Measurements from ENCODE around the gene SEZ6. TPM values are rescaled to one million over a fixed set of nuclear protein-coding genes. Genes with fewer than 3 reads are reported as not detected.
A peak's percentile ranks its signal among the peaks of the same experiment; 100 is the strongest.

The SEZ6 gene
- polyA plus RNA-seq, 3 donors, result 0.21 to 0.25 TPM; not detected in 1

DNA sequence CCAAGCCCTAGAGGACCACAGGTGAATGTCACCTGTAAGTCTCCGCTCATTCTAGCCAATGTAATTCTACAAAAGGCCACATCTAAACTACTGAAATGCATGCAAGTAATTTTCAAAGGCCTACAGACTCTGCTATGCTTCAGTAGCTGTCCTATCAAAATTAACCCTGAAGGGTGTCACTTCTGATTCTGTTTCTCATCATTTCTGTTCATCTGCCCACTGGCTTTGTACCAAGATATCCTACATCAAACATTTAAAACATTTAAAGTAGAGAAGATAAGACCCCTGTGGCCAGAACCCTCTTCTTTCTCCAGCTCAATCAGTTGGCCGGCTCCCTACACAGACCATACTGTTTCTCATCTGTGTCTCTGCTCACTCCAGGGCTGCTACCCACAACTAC, 76.0 kb downstream of the SEZ6 start:
- 92 to 98% (median 93%) methylated on average over 2 of the region's 2 CpGs for WGBS, 3 donors
- no peak overlapping the region for H3K27ac ChIP-seq (ENCODE audit: low read depth, low read length)

DNA sequence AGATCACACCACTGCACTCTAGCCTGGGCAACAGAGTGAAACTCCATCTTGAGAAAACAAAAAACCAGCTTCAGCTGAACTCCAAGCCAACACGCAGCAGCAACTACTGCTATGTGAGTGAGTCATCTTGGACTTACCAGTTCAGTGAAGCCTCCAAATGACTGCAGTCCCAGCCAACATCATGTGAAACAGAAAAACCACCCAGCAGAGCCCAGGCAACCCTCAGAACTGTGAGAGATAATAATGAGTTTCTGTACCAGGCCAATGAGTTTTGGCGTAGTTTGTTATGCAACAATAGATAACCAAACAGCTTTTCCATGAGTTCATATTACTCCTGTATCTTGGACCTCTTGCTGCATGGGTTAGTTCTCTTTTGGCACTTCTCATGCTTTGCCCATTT, 77.8 kb downstream of the SEZ6 start:
- WGBS, 3 donors, result 91 to 98% (median 95%) methylated on average over 2 of the region's 2 CpGs
- H3K27ac ChIP-seq (ENCODE audit: low read depth, low read length), result no peak overlapping the region

- WGBS, 3 donors, result 88 to 93% (median 91%) methylated on average over 4 of the region's 4 CpGs
- H3K27ac ChIP-seq (ENCODE audit: low read depth, low read length), result peak overlapping the region; percentile 2
Observed at GRCh38 chr17:28926786-28927185, 79.0 kb downstream of the SEZ6 start.

DNA sequence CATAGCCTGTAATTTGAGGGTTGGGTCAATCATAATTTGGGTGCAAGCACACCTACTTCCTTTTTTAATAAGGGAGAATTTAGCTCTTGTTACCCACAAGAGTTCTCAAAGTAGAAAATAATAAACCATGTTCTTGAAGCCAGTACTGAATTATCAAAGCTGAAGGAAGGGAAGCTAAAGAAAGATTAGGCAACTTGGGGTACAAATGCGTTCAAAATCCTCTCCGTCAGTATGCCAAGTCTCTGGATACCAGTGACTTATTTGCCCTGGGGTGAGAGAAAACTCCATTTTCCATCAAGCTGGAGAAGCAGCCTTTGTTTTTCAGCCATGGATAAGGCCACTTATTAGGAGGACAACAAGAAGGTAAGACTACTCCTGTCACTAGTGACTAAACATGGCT, 79.5 kb downstream of the SEZ6 start:
- H3K27ac ChIP-seq (ENCODE audit: low read depth, low read length), result peak overlapping the region; percentile 2
- 37 to 89% (median 56%) methylated on average over 2 of the region's 2 CpGs for WGBS, 3 donors

GRCh38 chr17:28925912-28926365, 79.9 kb downstream of the SEZ6 start:
- WGBS, 3 donors, result 9 to 46% (median 14%) methylated on average over 2 of the region's 2 CpGs
- H3K27ac ChIP-seq (ENCODE audit: low read depth, low read length), result no peak overlapping the region

- no peak overlapping the region for H3K27ac ChIP-seq (ENCODE audit: low read depth, low read length)
Observed at GRCh38 chr17:28920201-28920600, 85.6 kb downstream of the SEZ6 start.

DNA sequence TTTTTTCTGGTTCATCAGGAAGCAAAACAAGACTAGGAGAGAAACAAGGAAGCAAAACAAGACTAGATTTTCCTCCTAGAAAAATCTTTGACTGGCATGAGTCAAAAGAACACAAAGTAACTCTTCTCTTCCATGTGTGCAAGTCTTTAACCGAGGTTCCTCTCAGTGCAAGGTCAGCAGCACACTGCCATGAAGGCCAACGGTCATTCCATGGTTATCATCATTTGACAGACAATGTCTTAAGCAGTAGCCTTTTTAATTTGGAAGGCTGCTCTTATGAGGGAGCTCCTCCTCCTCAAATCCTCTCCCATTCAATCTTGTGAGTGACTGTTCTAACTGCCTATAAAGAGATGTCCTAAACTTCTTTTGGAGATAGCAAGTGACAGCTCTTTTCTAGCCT, 87.5 kb downstream of the SEZ6 start:
- H3K27ac ChIP-seq (ENCODE audit: low read depth, low read length), result no peak overlapping the region
- 53 to 77% (median 68%) methylated on average over 2 of the region's 2 CpGs for WGBS, 3 donors

DNA sequence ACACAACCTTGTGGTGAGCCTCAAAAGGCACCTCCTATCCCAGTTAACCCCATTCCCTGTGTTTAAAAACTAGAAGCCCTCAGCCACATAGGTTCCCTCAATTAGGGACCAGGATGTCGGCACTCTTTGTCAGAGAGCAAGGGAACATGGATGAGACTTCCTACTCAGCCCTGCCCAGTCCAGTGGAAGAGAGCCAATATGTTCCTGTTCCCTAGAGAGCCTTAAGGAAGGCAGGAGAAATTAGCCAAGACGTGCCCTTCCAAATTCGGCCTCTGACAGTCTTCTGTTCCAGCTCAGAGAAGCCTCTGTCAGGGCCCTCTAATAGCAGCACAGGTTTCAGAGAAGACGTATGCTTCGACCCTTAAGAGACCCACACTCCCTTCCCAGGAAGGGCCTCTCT, 88.4 kb downstream of the SEZ6 start:
- 53 to 70% (median 58%) methylated on average over 5 of the region's 5 CpGs for WGBS, 3 donors
- no peak overlapping the region for H3K27ac ChIP-seq (ENCODE audit: low read depth, low read length)

- WGBS, 3 donors, result 69 to 84% (median 73%) methylated on average over 12 of the region's 12 CpGs
- H3K27ac ChIP-seq (ENCODE audit: low read depth, low read length), result no peak overlapping the region
Observed at GRCh38 chr17:28917029-28917428, 88.8 kb downstream of the SEZ6 start.

GRCh38 chr17:28916302-28916934, 89.4 kb downstream of the SEZ6 start:
- 45 to 51% (median 48%) methylated on average over 6 of the region's 6 CpGs for WGBS, 3 donors

DNA sequence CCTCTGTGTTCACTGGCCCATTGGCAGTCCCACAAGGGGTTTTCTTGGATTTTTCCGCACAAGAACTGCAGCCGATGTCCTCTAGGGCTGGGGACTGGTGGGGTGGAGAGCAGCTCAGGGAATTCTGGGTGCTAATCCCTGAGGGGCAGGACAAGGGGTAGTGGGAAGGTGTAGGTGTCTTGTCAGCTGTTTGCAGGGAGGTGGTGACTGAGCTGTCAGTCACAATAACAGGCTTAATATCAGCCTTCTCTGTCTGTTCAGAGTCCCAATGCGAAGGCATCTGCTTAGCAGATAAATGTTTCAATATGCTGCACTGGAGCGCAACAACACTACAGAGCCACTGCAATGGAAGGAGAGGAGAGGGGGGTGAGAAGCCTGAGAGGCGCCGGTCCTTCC, 92.9 kb downstream of the SEZ6 start:
- WGBS, 3 donors, result 93 to 95% (median 93%) methylated on average over 6 of the region's 6 CpGs
- no peak overlapping the region for H3K27ac ChIP-seq (ENCODE audit: low read depth, low read length)

More at GRCh38 chr17:28916302-28916934, 89.4 kb downstream of the SEZ6 start:
- no peak overlapping the region for H3K27ac ChIP-seq (ENCODE audit: low read depth, low read length)

GRCh38 chr17:28912281-28912937, 93.4 kb downstream of the SEZ6 start:
- whole genome bisulfite sequencing, 3 donors, result 63 to 84% (median 80%) methylated on average over 20 of the region's 20 CpGs
- no peak overlapping the region for H3K27ac ChIP-seq (ENCODE audit: low read depth, low read length)

DNA sequence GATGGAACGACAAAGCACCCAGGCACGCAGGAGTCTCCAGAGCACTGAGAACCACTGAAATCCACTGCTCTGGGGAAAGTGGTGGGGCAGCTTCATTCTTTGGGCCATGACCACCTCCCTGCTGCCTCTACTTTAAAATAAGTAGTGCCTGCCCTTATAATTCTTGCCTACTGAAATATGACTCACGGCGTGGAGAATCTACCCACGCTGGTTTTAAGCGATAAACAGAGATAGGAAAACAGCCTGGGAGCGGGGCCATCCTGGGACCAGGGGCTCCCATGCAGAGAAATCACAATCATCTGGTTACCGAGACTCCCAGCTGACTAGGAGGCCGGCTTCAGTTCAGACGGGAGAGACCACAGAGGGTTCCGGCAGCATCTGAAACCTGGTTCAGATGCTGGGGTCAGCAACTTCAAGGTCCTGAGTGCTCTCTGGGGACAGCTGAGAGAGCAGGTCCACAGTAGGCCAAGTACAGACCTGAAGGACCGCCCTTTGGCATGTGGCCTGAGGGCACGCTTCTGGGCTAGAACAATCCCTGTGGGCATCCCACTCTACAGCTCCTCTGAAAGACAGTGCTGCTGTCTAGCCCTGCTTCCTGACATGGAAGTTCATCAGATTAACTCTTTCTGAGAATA, 94.3 kb downstream of the SEZ6 start:
- 88 to 93% (median 93%) methylated on average over 13 of the region's 13 CpGs for WGBS, 3 donors
- H3K27ac ChIP-seq (ENCODE audit: low read depth, low read length), result no peak overlapping the region

GRCh38 chr17:28910534-28910933, 95.3 kb downstream of the SEZ6 start:
- no peak overlapping the region for H3K27ac ChIP-seq (ENCODE audit: low read depth, low read length)
- 81 to 100% (median 89%) methylated on average over 1 of the region's 1 CpG for WGBS, 3 donors

DNA sequence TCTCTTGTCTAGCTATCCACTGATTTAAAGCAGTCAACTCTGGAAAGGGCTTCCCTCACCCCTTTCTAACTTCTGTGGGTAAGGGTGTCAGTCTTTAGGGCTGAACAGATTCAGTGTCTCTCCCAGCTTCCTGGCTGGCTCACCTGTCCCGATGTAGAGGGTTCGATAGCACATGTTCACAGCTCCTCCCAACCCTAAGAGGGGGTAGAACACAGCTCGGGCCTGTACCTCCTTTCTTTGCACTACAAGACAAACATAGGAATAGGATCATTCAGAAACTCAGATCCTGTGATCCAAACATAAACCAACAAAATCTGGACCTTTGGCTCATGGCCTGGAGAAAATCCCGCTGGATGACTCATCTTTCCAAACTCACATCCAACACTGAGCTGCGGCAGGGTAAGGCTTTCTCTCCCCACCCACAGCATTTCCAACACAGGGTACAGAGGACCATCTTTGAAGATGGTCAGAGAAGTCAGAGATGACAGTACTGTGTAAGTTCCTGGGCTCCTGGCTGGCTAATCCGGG, 97.1 kb downstream of the SEZ6 start:
- no peak overlapping the region for H3K27ac ChIP-seq (ENCODE audit: low read depth, low read length)
- 49 to 53% (median 50%) methylated on average over 6 of the region's 6 CpGs for WGBS, 3 donors

DNA sequence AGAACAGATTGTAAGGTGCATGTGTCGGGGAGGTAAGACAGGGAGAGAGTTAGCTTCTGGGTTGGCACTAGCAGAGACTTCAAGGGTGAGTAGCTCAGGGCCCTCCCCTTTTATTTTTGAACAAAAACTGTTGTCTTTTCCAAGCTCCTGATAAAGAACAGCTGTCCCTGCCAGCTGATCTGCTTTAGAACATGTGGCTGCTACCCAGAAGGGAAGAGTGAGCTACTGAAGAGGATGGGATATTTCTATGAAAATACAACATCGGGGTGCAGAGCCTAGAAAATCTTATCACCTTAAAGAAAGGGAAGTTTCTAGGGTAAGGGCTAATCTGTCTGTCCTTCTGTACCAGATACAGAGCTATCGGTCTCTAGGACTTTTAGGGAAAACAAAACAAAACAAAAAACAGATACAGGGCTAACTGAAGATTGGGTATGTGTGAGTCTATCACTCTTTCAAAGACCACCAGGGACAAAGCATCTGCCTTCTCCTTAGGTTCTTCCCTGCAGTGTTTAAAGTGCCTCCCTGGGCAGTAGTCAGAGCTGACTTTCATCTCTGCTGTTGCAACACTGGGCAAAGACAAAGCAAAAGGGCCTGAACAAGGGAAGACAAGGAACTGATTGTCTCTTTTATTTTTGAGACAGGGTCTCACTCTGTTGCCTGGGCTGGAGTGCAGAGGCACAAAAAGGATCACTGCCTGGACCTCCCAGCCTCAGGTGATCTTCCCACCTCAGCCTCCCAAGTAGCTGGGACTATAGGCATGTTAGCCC, 97.9 kb downstream of the SEZ6 start:
- no peak overlapping the region for H3K27ac ChIP-seq (ENCODE audit: low read depth, low read length)
- 78 to 89% (median 83%) methylated on average over 3 of the region's 3 CpGs for WGBS, 3 donors

- no peak overlapping the region for H3K27ac ChIP-seq (ENCODE audit: low read depth, low read length)
- 61 to 77% (median 68%) methylated on average over 7 of the region's 7 CpGs for WGBS, 3 donors
Observed at GRCh38 chr17:28906706-28907438, 99.0 kb downstream of the SEZ6 start.

GRCh38 chr17:28906276-28906675, 99.6 kb downstream of the SEZ6 start:
- H3K27ac ChIP-seq (ENCODE audit: low read depth, low read length), result no peak overlapping the region
- 76 to 81% (median 80%) methylated on average over 9 of the region's 9 CpGs for WGBS, 3 donors

Data from adipose tissue (tissue), 3 donors.